Measurements from ENCODE around the gene WASL.

- TF ChIP-seq CTCF (conservative IDR thresholded peaks at IDR 0.05; ENCODE audit: low read depth, low read length) (no peak), EZH2 (IDR thresholded peaks at IDR 0.05; ENCODE audit: low read length, unreplicated experiment) (no peak), EZH2phosphoT487 (IDR thresholded peaks at IDR 0.05; ENCODE audit: borderline replicate concordance, low read length) (no peak)
These were observed 109.2 kb downstream of the WASL start for GRCh38 chr7:123639631-123640030.
